CD4-positive, alpha-beta T cell (primary cell): ENCODE results near the gene LYZL2. TPM values are rescaled to one million over a fixed set of nuclear protein-coding genes. Genes with fewer than 3 reads are reported as not detected.
"Not testable (repeated sequence)": the region's sequence is repeated elsewhere in the genome, so short reads cannot be mapped to it uniquely, and the experiment has no call there.

Source experiments
- ATAC-seq: fragments of 200-7000 bp; cut with Tn5 transposase; one replicate; pipeline ENCODE4 v1.10.0; 2022; ENCODE audit warnings: mild to moderate bottlenecking; ENCODE audit not compliant: poor library complexity
- CTCF ChIA-PET: fragments of 350-600 bp; sonication (Branson Sonifier 250); formaldehyde crosslinking; loops from one replicate; lab custom pipeline; 2021; ENCODE audit warnings: antibody characterized with exemption, inconsistent platforms; lab: Charles Lee
- POLR2A ChIA-PET: fragments of 350-600 bp; sonication (Branson Sonifier 250); formaldehyde crosslinking; loops from one replicate; lab custom pipeline; 2021; ENCODE audit warnings: antibody characterized with exemption, inconsistent platforms; lab: Charles Lee
- DNase-seq, 14 experiments: peaks; one replicate each; pipeline ENCODE4 v3.0.0-alpha.2; 2013 to 2020; ENCODE audit warnings: mixed read lengths in 2 of 14
- H3K27ac ChIP-seq, 2 donors: one replicate each; pipeline versions ENCODE4 v1.5.1 to v1.7.0; 2013; ENCODE audit warnings: low read length in 2 of 2, low read depth in 1 of 2, mild to moderate bottlenecking in 1 of 2
- H3K27me3 ChIP-seq, 2 experiments: 1 replicate in 1 of 2; 2 replicates in 1 of 2; pipeline versions ENCODE4 v1.6.1 to v1.7.0; 2013; ENCODE audit warnings: low read length in 2 of 2, control low read depth in 1 of 2, mild to moderate bottlenecking in 1 of 2, moderate library complexity in 1 of 2; ENCODE audit not compliant: insufficient read depth in 2 of 2, control insufficient read depth in 1 of 2
- H3K36me3 ChIP-seq: one replicate; pipeline ENCODE4 v1.6.1; 2013; ENCODE audit warnings: low read length, control low read depth; ENCODE audit not compliant: insufficient read depth
- H3K4me1 ChIP-seq: one replicate; pipeline ENCODE4 v1.6.1; 2013; ENCODE audit warnings: low read length, control low read depth; ENCODE audit not compliant: insufficient read depth
- H3K4me3 ChIP-seq: one replicate; pipeline ENCODE4 v1.5.1; 2013; ENCODE audit warnings: mild to moderate bottlenecking, low read length, moderate library complexity
- H3K9me3 ChIP-seq, 2 experiments: 1 replicate in 1 of 2; 2 replicates in 1 of 2; pipeline versions ENCODE4 v1.6.1 to v1.7.0; 2013; ENCODE audit warnings: low read length in 2 of 2, mild to moderate bottlenecking in 2 of 2, control low read depth in 1 of 2, moderate library complexity in 1 of 2; ENCODE audit not compliant: control insufficient read depth in 1 of 2, insufficient read depth in 1 of 2
- H3K27ac Mint-ChIP-seq: one replicate; pipeline ENCODE4 v1.8.0; 2020; ENCODE audit warnings: mixed read lengths
- H3K27me3 Mint-ChIP-seq: one replicate; pipeline ENCODE4 v1.8.0; 2021; ENCODE audit warnings: mixed read lengths
- H3K36me3 Mint-ChIP-seq: one replicate; pipeline ENCODE4 v1.8.0; 2021; ENCODE audit warnings: low read depth, mixed read lengths
- H3K4me1 Mint-ChIP-seq: one replicate; pipeline ENCODE4 v1.8.0; 2021; ENCODE audit warnings: low read depth, mixed read lengths
- H3K4me3 Mint-ChIP-seq: one replicate; pipeline ENCODE4 v1.8.0; 2020; ENCODE audit warnings: mild to moderate bottlenecking, mixed read lengths
- H3K9me3 Mint-ChIP-seq: one replicate; pipeline ENCODE4 v1.8.0; 2020; ENCODE audit warnings: mixed read lengths
- intact Hi-C, 2 experiments: fragments of 100-400 bp; cut with DNase I in 1 of 2; cut with micrococcal nuclease in 1 of 2; formaldehyde crosslinking; loops; one replicate each; pipeline versions ENCODE4 v1.15.1 to v1.9.0; 2023 to 2025; cut with DNase I, micrococcal nuclease
- total RNA-seq, 174 experiments: library from RNA in 2 of 174; stranded (reverse) in 2 of 174; gene quantifications; one replicate each; pipeline ENCODE4 v1.2.3 and lab custom pipeline; 2021 to 2026
- TF ChIP-seq, protein P1 (sequence below): fragments of 200-600 bp; IDR thresholded peaks from one replicate; pipeline ENCODE4 v1.8.0; 2022; ENCODE audit warnings: antibody characterized with exemption, mild to moderate bottlenecking

LYZL2 gene
- total RNA-seq, 2 experiments from 2014 or later, result not detected

DNA sequence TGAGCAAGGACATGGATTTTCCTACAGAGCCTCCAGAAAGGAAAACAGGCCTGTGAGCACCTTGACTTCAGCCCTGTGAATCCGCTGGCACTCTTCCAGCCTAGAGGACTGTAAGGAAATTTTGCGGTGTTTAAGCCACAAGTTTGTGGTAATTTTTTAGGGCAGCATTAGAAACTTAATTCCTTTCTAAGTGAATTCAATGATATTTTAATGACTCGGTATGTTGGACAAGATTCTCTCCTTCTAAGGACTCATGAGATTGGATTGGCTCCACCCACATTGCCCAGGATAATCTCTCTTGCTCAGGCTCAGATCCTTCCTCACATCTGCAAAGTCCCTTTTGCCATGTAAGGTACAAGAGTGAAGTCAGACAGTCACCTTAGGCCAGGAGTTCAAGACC is 4.5 kb downstream of the LYZL2 start:
- ATAC-seq, result no peak
- H3K9me3 Mint-ChIP-seq, result no peaks in the 10 kb centered on the region
- CTCF ChIA-PET, result interaction anchor here (1.4 kb wide), 1 partner anchor 15 kb away, joined by 3 read pairs; no protein-coding TSS in a partner anchor

DNA sequence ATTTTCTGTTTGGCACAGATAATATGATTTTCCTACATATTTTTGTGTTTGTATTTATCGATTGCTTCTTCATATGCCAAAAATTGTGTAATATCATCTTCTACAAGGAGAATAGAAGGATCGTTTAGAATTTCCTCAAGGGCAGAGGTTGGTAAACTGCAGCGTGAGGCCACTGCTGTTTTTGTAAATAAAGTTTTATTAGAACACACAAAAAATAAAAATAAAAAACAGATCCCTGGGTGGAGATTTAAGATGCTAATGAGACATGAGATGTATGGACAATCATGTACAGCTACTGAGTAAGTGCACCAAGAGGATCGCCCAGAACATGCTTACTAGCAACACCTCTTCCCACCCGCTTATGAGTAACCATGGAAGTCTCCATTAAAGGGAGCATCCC is 9.6 kb downstream of the LYZL2 start:
- TF ChIP-seq, protein P1, sequence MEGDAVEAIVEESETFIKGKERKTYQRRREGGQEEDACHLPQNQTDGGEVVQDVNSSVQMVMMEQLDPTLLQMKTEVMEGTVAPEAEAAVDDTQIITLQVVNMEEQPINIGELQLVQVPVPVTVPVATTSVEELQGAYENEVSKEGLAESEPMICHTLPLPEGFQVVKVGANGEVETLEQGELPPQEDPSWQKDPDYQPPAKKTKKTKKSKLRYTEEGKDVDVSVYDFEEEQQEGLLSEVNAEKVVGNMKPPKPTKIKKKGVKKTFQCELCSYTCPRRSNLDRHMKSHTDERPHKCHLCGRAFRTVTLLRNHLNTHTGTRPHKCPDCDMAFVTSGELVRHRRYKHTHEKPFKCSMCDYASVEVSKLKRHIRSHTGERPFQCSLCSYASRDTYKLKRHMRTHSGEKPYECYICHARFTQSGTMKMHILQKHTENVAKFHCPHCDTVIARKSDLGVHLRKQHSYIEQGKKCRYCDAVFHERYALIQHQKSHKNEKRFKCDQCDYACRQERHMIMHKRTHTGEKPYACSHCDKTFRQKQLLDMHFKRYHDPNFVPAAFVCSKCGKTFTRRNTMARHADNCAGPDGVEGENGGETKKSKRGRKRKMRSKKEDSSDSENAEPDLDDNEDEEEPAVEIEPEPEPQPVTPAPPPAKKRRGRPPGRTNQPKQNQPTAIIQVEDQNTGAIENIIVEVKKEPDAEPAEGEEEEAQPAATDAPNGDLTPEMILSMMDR, result no peak
- Histone ChIP-seq H3K27me3 (peaks cover 0 to 5% of the 10 kb centered on the region in 2 experiments), H3K4me1 (no peaks in the 10 kb centered on the region), H3K9me3 (no peaks in the 10 kb centered on the region), H3K36me3 (no peaks in the 10 kb centered on the region), H3K4me3 (no peak overlapping the region), H3K27ac (no peak overlapping the region)
- no peaks in the 10 kb centered on the region for H3K4me1 Mint-ChIP-seq
- ChIA-PET POLR2A (no interaction called here), CTCF (no interaction called here)
- intact Hi-C loops, result no loop called here
- DNase-seq (no peak), ATAC-seq (no peak)
- no peak overlapping the region for H3K4me3 Mint-ChIP-seq
- H3K9me3 Mint-ChIP-seq, result no peaks in the 10 kb centered on the region
- H3K27ac Mint-ChIP-seq, result no peak overlapping the region
- peaks cover 32% of the 10 kb centered on the region for H3K27me3 Mint-ChIP-seq
- no peaks in the 10 kb centered on the region for H3K36me3 Mint-ChIP-seq

More for the DNA sequence above, 4.5 kb downstream of the LYZL2 start:
- TF ChIP-seq, protein P1, result no peak
- H3K27ac ChIP-seq, result no peak overlapping the region
- H3K27me3 Mint-ChIP-seq, result peaks cover 16% of the 10 kb centered on the region
- H3K9me3 ChIP-seq, result no peaks in the 10 kb centered on the region
- POLR2A ChIA-PET, result no interaction called here
- intact Hi-C loops, result no loop called here
- no peaks in the 10 kb centered on the region for H3K36me3 Mint-ChIP-seq
- DNase-seq, result no peak
- no peaks in the 10 kb centered on the region for H3K36me3 ChIP-seq
- no peaks in the 10 kb centered on the region for H3K27me3 ChIP-seq
- H3K4me1 ChIP-seq, result no peaks in the 10 kb centered on the region
- no peak overlapping the region for H3K4me3 Mint-ChIP-seq
- H3K4me1 Mint-ChIP-seq, result no peaks in the 10 kb centered on the region
- H3K27ac Mint-ChIP-seq, result no peak overlapping the region
- no peak overlapping the region for H3K4me3 ChIP-seq

DNA sequence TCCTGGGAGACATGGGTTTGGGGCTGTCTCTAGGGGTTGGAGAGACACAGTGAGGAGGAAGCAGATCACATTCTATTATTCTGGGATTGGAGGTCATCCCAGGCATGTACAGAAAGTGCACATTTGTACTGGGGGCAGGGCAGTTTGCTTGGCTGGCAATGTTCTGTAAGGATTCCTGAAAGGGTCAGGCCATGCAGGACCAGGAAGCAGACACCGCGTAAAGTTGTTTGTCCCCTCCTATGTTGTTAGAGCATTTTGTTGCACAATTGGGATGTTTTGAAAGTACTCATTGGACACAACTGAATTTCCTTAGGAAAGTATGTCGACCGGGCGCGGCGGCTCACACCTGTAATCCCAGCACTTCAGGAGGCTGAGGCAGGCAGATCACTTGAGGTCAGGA is 12.5 kb downstream of the LYZL2 start:
- no peak overlapping the region for H3K27ac Mint-ChIP-seq
- no peaks in the 10 kb centered on the region for H3K4me1 Mint-ChIP-seq
- no peak overlapping the region for H3K27ac ChIP-seq
- POLR2A ChIA-PET, result no interaction called here
- no peaks in the 10 kb centered on the region for H3K9me3 ChIP-seq
- H3K4me3 Mint-ChIP-seq, result no peak overlapping the region
- CTCF ChIA-PET, result no interaction called here
- peaks cover 49% of the 10 kb centered on the region for H3K27me3 Mint-ChIP-seq
- TF ChIP-seq, protein P1, result no peak
- no peaks in the 10 kb centered on the region for H3K4me1 ChIP-seq
- no peaks in the 10 kb centered on the region for H3K36me3 ChIP-seq
- H3K27me3 ChIP-seq, result peaks cover 0 to 5% of the 10 kb centered on the region in 2 experiments
- ATAC-seq, result no peak
- H3K4me3 ChIP-seq, result no peak overlapping the region
- DNase-seq, result no peak
- H3K9me3 Mint-ChIP-seq, result no peaks in the 10 kb centered on the region
- H3K36me3 Mint-ChIP-seq, result no peaks in the 10 kb centered on the region
- intact Hi-C loops, result no loop called here

DNA sequence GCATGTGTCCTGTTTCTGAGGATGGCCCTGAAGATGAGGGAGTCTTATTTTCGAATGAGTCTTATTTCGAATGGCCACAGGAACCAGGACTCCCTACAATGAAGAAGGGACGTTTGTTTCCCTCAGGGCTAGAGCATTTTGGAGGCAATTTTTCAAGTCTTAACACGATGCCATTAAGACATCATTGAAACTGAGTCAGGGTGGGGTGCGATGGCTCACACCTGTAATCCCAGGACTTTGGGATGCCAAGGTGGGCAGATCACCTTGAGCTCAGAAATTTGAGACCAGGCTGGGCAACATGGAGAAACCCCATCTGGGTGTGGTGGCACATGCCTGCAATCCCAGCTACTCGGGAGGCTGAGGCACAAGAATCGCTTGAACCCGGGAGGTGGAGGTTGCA is 18.5 kb downstream of the LYZL2 start:
- H3K27ac ChIP-seq, H3K36me3 ChIP-seq, intact Hi-C loops, DNase-seq, CTCF ChIA-PET, H3K27ac Mint-ChIP-seq, ATAC-seq, H3K4me1 ChIP-seq, H3K9me3 Mint-ChIP-seq, H3K9me3 ChIP-seq, H3K4me1 Mint-ChIP-seq, H3K4me3 Mint-ChIP-seq, H3K4me3 ChIP-seq, H3K36me3 Mint-ChIP-seq: not testable (repeated sequence)
- H3K27me3 ChIP-seq, result peaks cover 1 to 12% of the 10 kb centered on the region in 2 experiments
- POLR2A ChIA-PET, result interaction anchor here (0.6 kb wide), 1 partner anchor 320 kb away, joined by 3 read pairs; no protein-coding TSS in a partner anchor
- H3K27me3 Mint-ChIP-seq, result peaks cover 40% of the 10 kb centered on the region
